Peyer's patch (tissue), 4 donors: Measurements from ENCODE around the gene SFT2D3.

Source experiments
- CTCF ChIP-seq, 6 experiments: fragments of 450-650 bp in 4 of 6; fragments of 200-600 bp in 2 of 6; sonication (generic) in 1 of 6; IDR thresholded peaks; one replicate each; pipeline ENCODE4 v1.5.1; 2017 to 2019; ENCODE audit warnings: antibody characterized with exemption in 6 of 6, mild to moderate bottlenecking in 3 of 6, moderate library complexity in 1 of 6
- POLR2A ChIP-seq, 2 donors: fragments of 450-650 bp; IDR thresholded peaks; one replicate each; pipeline ENCODE4 v1.5.1; 2017; ENCODE audit warnings: antibody characterized with exemption in 2 of 2, mild to moderate bottlenecking in 2 of 2, moderate library complexity in 2 of 2

GRCh38 chr2:127680706-127681287 is 20.5 kb upstream of the SFT2D3 start:
- TF ChIP-seq CTCF (IDR thresholded peaks at IDR 0.05) (no peak), POLR2A (IDR thresholded peaks at IDR 0.05) (no peak)
